ENCODE measurements around the gene MAGI2. TPM values are rescaled to one million over a fixed set of nuclear protein-coding genes. Genes with fewer than 3 reads are reported as not detected.

MAGI2 gene
- total and polyA plus RNA-seq, 4 donors, result 0.37 to 4.1 (median 1.4) TPM

- TF ChIP-seq REST (IDR thresholded peaks at IDR 0.05), result peak; percentile 34
- peak; percentile 43 for TF ChIP-seq TAF1 (conservative IDR thresholded peaks at IDR 0.05)
- TF ChIP-seq CTCF (IDR thresholded peaks at IDR 0.05; ENCODE audit: low read depth, low read length, missing input control), result peak; percentile 17
- no peak for TF ChIP-seq FOXA2 (IDR thresholded peaks at IDR 0.05)
- TF ChIP-seq GABPA (IDR thresholded peaks at IDR 0.05 in 1 of 2, conservative IDR thresholded peaks at IDR 0.05 in 1 of 2), result peak; percentile 34 to 79
These were observed 1433.9 kb downstream of the MAGI2 start (continued) for GRCh38 chr7:78019447-78020135.

GRCh38 chr7:78018641-78019446, 1434.6 kb downstream of the MAGI2 start:
- Histone ChIP-seq H3K4me3 (ENCODE audit: low read depth in 1 of 3, low read length in 3 of 3) (peak overlapping the region in 2 of 3 donors; percentile 44 to 95), H3K9me3 (ENCODE audit: control insufficient read depth in 4 of 4, low read length in 3 of 4) (no peaks in the 10 kb centered on the region)
- 10% methylated on average over 51 of the region's 51 CpGs for WGBS

More at GRCh38 chr7:78018641-78019446, 1434.6 kb downstream of the MAGI2 start:
- Histone ChIP-seq H3K9ac (ENCODE audit: low read depth in 1 of 2, low read length in 2 of 2) (no peak overlapping the region), H3K4me1 (ENCODE audit: control insufficient read depth in 4 of 4, insufficient read depth in 4 of 4, low read length in 3 of 4) (peaks cover 0 to 18% (median 9%) of the 10 kb centered on the region in 4 donors), H3K36me3 (ENCODE audit: control insufficient read depth in 4 of 4, insufficient read depth in 3 of 4, low read depth in 1 of 4, low read length in 3 of 4) (no peaks in the 10 kb centered on the region), H3K27me3 (ENCODE audit: control insufficient read depth in 4 of 4, insufficient read depth in 4 of 4, low read length in 3 of 4) (no peaks in the 10 kb centered on the region), H3K27ac (ENCODE audit: low read depth in 1 of 2, low read length in 2 of 2) (peak overlapping the region; percentile 53 to 68)
- no peak for TF ChIP-seq CTCF (IDR thresholded peaks at IDR 0.05; ENCODE audit: low read depth, low read length, missing input control)
- no peak for TF ChIP-seq MAX (IDR thresholded peaks at IDR 0.05)
- TF ChIP-seq GABPA (IDR thresholded peaks at IDR 0.05 in 1 of 2, conservative IDR thresholded peaks at IDR 0.05 in 1 of 2), result no peak
- TF ChIP-seq NR2F2 (IDR thresholded peaks at IDR 0.05), result peak; percentile 12
- TF ChIP-seq JUND (IDR thresholded peaks at IDR 0.05), result no peak
- no peak for TF ChIP-seq FOXA2 (IDR thresholded peaks at IDR 0.05)
- peak; percentile 36 for DNase-seq (ENCODE audit: low spot score)

Measured in liver (tissue), 9 donors.